HepG2 (cell line): Measurements from ENCODE around the gene NFATC2. TPM values are rescaled to one million over a fixed set of nuclear protein-coding genes. Genes with fewer than 3 reads are reported as not detected.

Experiments used
- ATAC-seq: fragments of 200-7000 bp; cut with Tn5 transposase; 3 replicates; pipeline ENCODE4 v1.9.1; 2020; ENCODE audit warnings: mild to moderate bottlenecking, moderate library complexity
- BruUV-seq: library from RNA; stranded (reverse); fragments of 400-500 nt; replicated peaks from 2 replicates; lab custom pipeline; 2021; lab: Mats Ljungman, UMichigan
- CTCF ChIA-PET: fragments of 300-600 bp; formaldehyde crosslinking; extraction: SDS; loops from one replicate; lab custom pipeline; 2021; ENCODE audit warnings: low total read pairs, inconsistent platforms, low intra/inter-chr PET ratio; lab: Yijun Ruan, JAX
- POLR2A ChIA-PET: fragments of 350-600 bp; sonication (Branson Sonifier 250); formaldehyde crosslinking; loops from one replicate; lab custom pipeline; 2020; ENCODE audit warnings: antibody characterized with exemption, inconsistent platforms; lab: Yijun Ruan, JAX
- DNase-seq: peaks from one replicate; pipeline ENCODE4 v3.0.0-alpha.2; 2015; ENCODE audit warnings: low spot score
- FAIRE-seq: peaks from 3 replicates; lab custom pipeline; 2011; peaks lifted over from hg19 to GRCh38; lab: Jason Lieb, UNC
- H2AFZ ChIP-seq: one replicate; pipeline ENCODE4 v1.6.1; 2011; ENCODE audit warnings: low read length, inconsistent platforms
- H3K27ac ChIP-seq: fragments of 300-600 bp; 3 replicates; pipeline ENCODE4 v1.8.0; 2011; ENCODE audit warnings: mixed run types, mild to moderate bottlenecking, mixed read lengths, low read length, inconsistent platforms; ENCODE audit not compliant: insufficient read depth; ENCODE audit errors: extremely low read length
- H3K27me3 ChIP-seq, 2 experiments: fragments of 200-600 bp in 1 of 2; 2 replicates in 1 of 2; 3 replicates in 1 of 2; pipeline versions ENCODE4 v1.6.0 to v1.8.0; 2011; ENCODE audit warnings: low read length in 2 of 2, mild to moderate bottlenecking in 2 of 2, moderate library complexity in 2 of 2, inconsistent platforms in 1 of 2; ENCODE audit not compliant: insufficient read depth in 2 of 2, control insufficient read depth in 1 of 2
- H3K36me3 ChIP-seq, 2 experiments: fragments of 200-600 bp in 1 of 2; replicated peaks in 1 of 2; 2 replicates in 1 of 2; 3 replicates in 1 of 2; pipeline versions ENCODE4 v1.5.1 to v1.8.0; 2011; ENCODE audit warnings: low read length in 2 of 2, inconsistent platforms in 1 of 2; ENCODE audit not compliant: insufficient read depth in 2 of 2, control insufficient read depth in 1 of 2
- H3K4me1 ChIP-seq: 2 replicates; pipeline ENCODE4 v1.5.1; 2012; ENCODE audit warnings: low read length, inconsistent platforms; ENCODE audit not compliant: insufficient read depth
- H3K4me2 ChIP-seq: 2 replicates; pipeline ENCODE4 v1.6.0; 2011; ENCODE audit warnings: low read depth, low read length, inconsistent platforms
- H3K4me3 ChIP-seq, 3 experiments: fragments of 200-600 bp in 1 of 3; sonication (generic), shearing (Covaris generic) in 1 of 3; replicated peaks in 1 of 3; 2 replicates each; pipeline ENCODE4 v1.5.1; 2011 to 2016; ENCODE audit warnings: low read length in 3 of 3, inconsistent platforms in 2 of 3, low read depth in 2 of 3, mild to moderate bottlenecking in 2 of 3, control low read depth in 1 of 3, mixed read lengths in 1 of 3; ENCODE audit not compliant: insufficient read depth in 1 of 3
- H3K79me2 ChIP-seq: one replicate; pipeline ENCODE4 v1.6.1; 2011; ENCODE audit warnings: low read length, inconsistent platforms; ENCODE audit not compliant: insufficient read depth
- H3K9ac ChIP-seq: 2 replicates; pipeline ENCODE4 v1.6.0; 2011; ENCODE audit warnings: mild to moderate bottlenecking, low read depth, low read length, inconsistent platforms; ENCODE audit not compliant: insufficient read depth
- H3K9me3 ChIP-seq: 2 replicates; pipeline ENCODE4 v1.5.1; 2012; ENCODE audit warnings: mild to moderate bottlenecking, low read length
- H4K20me1 ChIP-seq: 2 replicates; pipeline ENCODE4 v1.6.0; 2011; ENCODE audit warnings: inconsistent platforms, mild to moderate bottlenecking, low read length, moderate library complexity; ENCODE audit not compliant: insufficient read depth
- CAMTA2 ChIP-seq: sonication (generic); formaldehyde crosslinking; IDR thresholded peaks from 2 replicates; pipeline ENCODE4 v1.4.0; 2020; ENCODE audit warnings: mild to moderate bottlenecking, missing genetic modification reagents, borderline replicate concordance
- HOXA7 ChIP-seq: sonication (generic); formaldehyde crosslinking; IDR thresholded peaks from 2 replicates; pipeline ENCODE4 v1.8.1; 2022; ENCODE audit warnings: mild to moderate bottlenecking, missing genetic modification reagents, moderate library complexity
- IKZF5 ChIP-seq: IDR thresholded peaks from 2 replicates; pipeline ENCODE4 v1.6.1; 2018; ENCODE audit warnings: missing genetic modification reagents, mild to moderate bottlenecking, missing compliant biosample characterization
- MIXL1 ChIP-seq: IDR thresholded peaks from 2 replicates; pipeline ENCODE4 v1.6.1; 2016
- PPARG ChIP-seq: conservative IDR thresholded peaks from 2 replicates; pipeline ENCODE4 v1.6.1; 2016; ENCODE audit warnings: missing biosample characterization, missing genetic modification reagents
- RBAK ChIP-seq: sonication (generic); formaldehyde crosslinking; IDR thresholded peaks from 2 replicates; pipeline ENCODE4 v1.5.1; 2020; ENCODE audit warnings: mild to moderate bottlenecking, missing genetic modification reagents
- ZNF512 ChIP-seq: sonication (generic); formaldehyde crosslinking; IDR thresholded peaks from 2 replicates; pipeline ENCODE4 v1.4.0; 2020; ENCODE audit warnings: mild to moderate bottlenecking, missing genetic modification reagents
- ZNF776 ChIP-seq: sonication (generic); formaldehyde crosslinking; IDR thresholded peaks from 2 replicates; pipeline ENCODE4 v1.4.0; 2020; ENCODE audit warnings: mild to moderate bottlenecking, missing genetic modification reagents
- WGBS: methylation state at CpG from one replicate; pipeline ENCODE4 v1.1.6; 2017; ENCODE audit warnings: low lambda C conversion rate; 5-methylcytosine and 5-hydroxymethylcytosine counted together
- in situ Hi-C: cut with HindIII; loops from 2 replicates; pipeline ENCODE4 v1.10.0; 2017; ENCODE audit warnings: low pct_unique_long_range_greater_than_20kb; ENCODE audit not compliant: extremely low pct_ligation_motif_present
- intact Hi-C: fragments of 100-400 bp; cut with micrococcal nuclease; formaldehyde crosslinking; loops from one replicate; pipeline ENCODE4 v1.10.0; 2022; ENCODE audit not compliant: unreplicated experiment
- polyA plus RNA-seq, 8 experiments: library from polyadenylated mRNA; depleted of rRNA in 3 of 8; stranded (reverse) in 7 of 8; unstranded in 1 of 8; fragments of >200 nt; fragmentation: Illumina TruSeq in 4 of 8; extraction: Trizol in 4 of 8; gene quantifications; 2 replicates each; pipeline versions ENCODE4 v1.2.1 to v1.2.3, GENCODE V29; 2011 to 2016; ENCODE audit warnings: low read depth in 4 of 8, missing spikeins in 1 of 8, mixed read lengths in 1 of 8; ENCODE audit not compliant: insufficient read depth in 1 of 8
- total RNA-seq, 5 experiments: library from RNA; depleted of rRNA; stranded (reverse); fragments of >200 nt; fragmentation: Illumina TruSeq; extraction: Trizol; gene quantifications; 2 replicates each; pipeline ENCODE4 v1.2.3, GENCODE V29; 2016; ENCODE audit warnings: low read depth in 1 of 5
- TF ChIP-seq, protein P1 (sequence below): sonication (generic); formaldehyde crosslinking; IDR thresholded peaks from 2 replicates; pipeline ENCODE4 v1.4.0; 2020; ENCODE audit warnings: mild to moderate bottlenecking, missing genetic modification reagents

Gene NFATC2
- total and polyA plus RNA-seq, 2 of the 13 experiments (the other 11 are each of a cell fraction or from before 2014, with no cell fraction given) = 1.9 to 3.3 TPM

GRCh38 chr20:51545515-51545914, 3.0 kb upstream of the NFATC2 start (continued):
- TF ChIP-seq, protein P1, sequence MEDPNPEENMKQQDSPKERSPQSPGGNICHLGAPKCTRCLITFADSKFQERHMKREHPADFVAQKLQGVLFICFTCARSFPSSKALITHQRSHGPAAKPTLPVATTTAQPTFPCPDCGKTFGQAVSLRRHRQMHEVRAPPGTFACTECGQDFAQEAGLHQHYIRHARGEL (CRISPR knock-in tag) = no peak
- TF ChIP-seq HOXA7 = no peak
- TF ChIP-seq PPARG (CRISPR knock-in tag) = no peak

DNA sequence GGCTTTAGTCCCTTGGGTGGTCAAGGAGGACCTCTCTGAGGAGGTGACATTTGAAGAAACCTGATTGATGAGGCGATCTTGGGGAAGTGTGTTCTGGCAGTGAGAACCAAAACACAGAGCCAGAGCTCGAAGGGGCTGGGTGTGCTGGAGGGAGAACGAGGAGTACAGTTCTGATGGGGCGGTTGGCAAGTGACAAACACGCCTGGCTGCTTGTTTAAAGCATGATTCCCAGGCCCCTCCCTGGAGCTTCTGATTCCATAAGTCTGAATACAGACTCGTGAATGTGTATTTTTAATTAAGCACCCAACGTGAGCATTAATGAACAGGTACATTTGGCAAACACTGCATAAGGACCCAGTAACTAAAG, 886 bp upstream of the NFATC2 start:
- BruUV-seq = no TSS peak
- H3K27me3 ChIP-seq = peaks cover 5 to 34% of the 10 kb centered on the region in 2 experiments; a peak in 3 of 5 replicates
- H2AFZ ChIP-seq = peak overlapping the region; percentile 21
- POLR2A ChIA-PET = interaction anchor here (3.7 kb wide), 1 partner anchor 20 kb away, joined by 16 read pairs; no protein-coding TSS in a partner anchor
- no peaks in the 10 kb centered on the region for H4K20me1 ChIP-seq
- DNase-seq (no peak), FAIRE-seq (no peak), ATAC-seq (no peak)
- peaks cover 4% of the 10 kb centered on the region for H3K79me2 ChIP-seq
- in situ Hi-C loops = no loop called here
- no peak overlapping the region for H3K9ac ChIP-seq
- H3K36me3 ChIP-seq = no peaks in the 10 kb centered on the region; a peak in 1 of 5 replicates
- H3K27ac ChIP-seq = no peak overlapping the region
- intact Hi-C loops = loop anchor here (2.0 to 10.0 kb wide), 2 partner anchors 35 to 559 kb away; no protein-coding TSS in a partner anchor
- no peak for TF ChIP-seq ZNF776 (CRISPR knock-in tag)
- TF ChIP-seq CAMTA2 (CRISPR knock-in tag) = 0 out of 2 replicates have a peak, but pooled peaks have one; percentile 6
- TF ChIP-seq ZNF512 (CRISPR knock-in tag) = 0 out of 2 replicates have a peak, but pooled peaks have one; percentile 12
- TF ChIP-seq IKZF5 = no peak
- no peak for TF ChIP-seq MIXL1 (CRISPR knock-in tag)
- peak; percentile 49; the same call in 1 of the 2 replicates for TF ChIP-seq RBAK (CRISPR knock-in tag)
- H3K4me1 ChIP-seq = peaks cover 33% of the 10 kb centered on the region
- WGBS = 28% methylated on average over 7 of the region's 7 CpGs
- no peaks in the 10 kb centered on the region for H3K9me3 ChIP-seq
- CTCF ChIA-PET = interaction anchor here (1.6 kb wide), 1 partner anchor 19 kb away, joined by 3 read pairs; no protein-coding TSS in a partner anchor
- H3K4me2 ChIP-seq = peak overlapping the region; percentile 93
- H3K4me3 ChIP-seq = peak overlapping the region in 2 of 3 experiments; percentile 46 to 75; a peak in 2 of 6 replicates
